Natural killer cell (primary cell): Measurements from ENCODE around the gene PRR35. TPM values are rescaled to one million over a fixed set of nuclear protein-coding genes. Genes with fewer than 3 reads are reported as not detected.

Experiments used
- ATAC-seq, 3 donors: fragments of 150-1000 bp in 2 of 3; fragments of 200-7000 bp in 1 of 3; cut with Tn5 transposase; 1 replicate in 1 of 3; 2 replicates in 2 of 3; pipeline ENCODE4 v1.10.0; 2021; ENCODE audit warnings: mild to moderate bottlenecking in 2 of 3, moderate library complexity in 2 of 3
- DNase-seq, 2 donors: peaks; one replicate each; pipeline versions ENCODE4 v3.0.0 to v3.0.0-alpha.2; 2013 to 2021; ENCODE audit warnings: mixed read lengths in 1 of 2
- H3K27ac ChIP-seq: one replicate; pipeline ENCODE4 v1.5.1; 2013; ENCODE audit warnings: mild to moderate bottlenecking, low read length
- H3K27me3 ChIP-seq: one replicate; pipeline ENCODE4 v1.6.1; 2013; ENCODE audit warnings: low read length; ENCODE audit not compliant: control insufficient read depth, insufficient read depth
- H3K36me3 ChIP-seq: one replicate; pipeline ENCODE4 v1.6.1; 2013; ENCODE audit warnings: low read length; ENCODE audit not compliant: control insufficient read depth, insufficient read depth
- H3K4me1 ChIP-seq: one replicate; pipeline ENCODE4 v1.6.1; 2013; ENCODE audit warnings: low read length; ENCODE audit not compliant: control insufficient read depth, insufficient read depth
- H3K4me3 ChIP-seq: one replicate; pipeline ENCODE4 v1.5.1; 2013; ENCODE audit warnings: low read length
- H3K9me3 ChIP-seq: one replicate; pipeline ENCODE4 v1.6.1; 2013; ENCODE audit warnings: low read length; ENCODE audit not compliant: control insufficient read depth, insufficient read depth
- H3K27ac Mint-ChIP-seq, 2 donors: one replicate each; pipeline ENCODE4 v1.8.0; 2022; ENCODE audit warnings: mild to moderate bottlenecking in 2 of 2, mixed read lengths in 2 of 2, moderate library complexity in 1 of 2
- H3K27me3 Mint-ChIP-seq, 2 donors: one replicate each; pipeline ENCODE4 v1.8.0; 2022; ENCODE audit warnings: low read depth in 2 of 2, mixed read lengths in 2 of 2
- H3K36me3 Mint-ChIP-seq: one replicate; pipeline ENCODE4 v1.8.0; 2022; ENCODE audit warnings: mixed read lengths
- H3K4me1 Mint-ChIP-seq, 2 donors: one replicate each; pipeline ENCODE4 v1.8.0; 2022; ENCODE audit warnings: mixed read lengths in 2 of 2
- H3K4me3 Mint-ChIP-seq: one replicate; pipeline ENCODE4 v1.8.0; 2022; ENCODE audit warnings: mild to moderate bottlenecking, moderate library complexity, mixed read lengths
- H3K9me3 Mint-ChIP-seq, 2 donors: one replicate each; pipeline ENCODE4 v1.8.0; 2022; ENCODE audit warnings: mixed read lengths in 2 of 2
- CTCF ChIP-seq: fragments of 200-600 bp; IDR thresholded peaks from one replicate; pipeline ENCODE4 v1.8.0; 2022; ENCODE audit warnings: antibody characterized with exemption
- WGBS: methylation state at CpG from one replicate; pipeline ENCODE4 v1.1.7; 2013; ENCODE audit warnings: missing lambda C conversion rate; ENCODE audit not compliant: insufficient coverage; 5-methylcytosine and 5-hydroxymethylcytosine counted together
- intact Hi-C: fragments of 100-400 bp; cut with micrococcal nuclease; formaldehyde crosslinking; loops from one replicate; pipeline ENCODE4 v1.14.2; 2022
- total RNA-seq, 4 donors: library from RNA; stranded (reverse); fragments of 120-200 nt in 1 of 4; gene quantifications; one replicate each; pipeline versions ENCODE4 v1.2.3 to v1.2.4, GENCODE V29; 2013 to 2022

The PRR35 gene
- total RNA-seq, 3 donors from 2014 or later (not counting 1 experiment from before 2014, with no cell fraction given), result 0.20 TPM; not detected in 2

GRCh38 chr16:524274-525040 lies 35.7 kb upstream of the PRR35 start:
- peaks cover 14 to 25% of the 10 kb centered on the region in 2 donors for H3K4me1 Mint-ChIP-seq
- Histone ChIP-seq H3K27ac (no peak overlapping the region), H3K27me3 (no peaks in the 10 kb centered on the region), H3K4me1 (peaks cover 38% of the 10 kb centered on the region), H3K9me3 (no peaks in the 10 kb centered on the region), H3K36me3 (no peaks in the 10 kb centered on the region), H3K4me3 (no peak overlapping the region)
- intact Hi-C loops, result no loop called here
- H3K9me3 Mint-ChIP-seq, result no peaks in the 10 kb centered on the region
- H3K27ac Mint-ChIP-seq, result peak overlapping the region; percentile 16 to 42
- ATAC-seq, result no peak
- WGBS, result 93% methylated on average over 24 of the region's 24 CpGs
- no peak for TF ChIP-seq CTCF
- no peak for DNase-seq
- no peak overlapping the region for H3K4me3 Mint-ChIP-seq
- H3K27me3 Mint-ChIP-seq, result no peaks in the 10 kb centered on the region
- H3K36me3 Mint-ChIP-seq, result no peaks in the 10 kb centered on the region

GRCh38 chr16:525123-525519 lies 35.1 kb upstream of the PRR35 start:
- no peak for ATAC-seq
- H3K27ac ChIP-seq, result no peak overlapping the region
- H3K4me3 Mint-ChIP-seq, result no peak overlapping the region

GRCh38 chr16:525520-526180 lies 34.5 kb upstream of the PRR35 start:
- peak overlapping the region; percentile 58 to 86 for H3K27ac Mint-ChIP-seq
- Histone ChIP-seq H3K4me1 (peaks cover 50% of the 10 kb centered on the region), H3K27ac (no peak overlapping the region), H3K4me3 (no peak overlapping the region), H3K27me3 (no peaks in the 10 kb centered on the region), H3K9me3 (no peaks in the 10 kb centered on the region), H3K36me3 (no peaks in the 10 kb centered on the region)
- no peaks in the 10 kb centered on the region for H3K36me3 Mint-ChIP-seq
- ATAC-seq (peak in 1 of 3 donors; percentile 1), DNase-seq (peak in 1 of 2 donors; percentile 62)
- no peaks in the 10 kb centered on the region for H3K27me3 Mint-ChIP-seq
- H3K9me3 Mint-ChIP-seq, result no peaks in the 10 kb centered on the region
- intact Hi-C loops, result loop anchor here (2.0 kb wide), 1 partner anchor 133 kb away; no protein-coding TSS in a partner anchor
- H3K4me1 Mint-ChIP-seq, result peaks cover 24 to 37% of the 10 kb centered on the region in 2 donors
- peak overlapping the region; percentile 35 for H3K4me3 Mint-ChIP-seq
- WGBS, result 64% methylated on average over 13 of the region's 13 CpGs
- no peak for TF ChIP-seq CTCF

More at GRCh38 chr16:525123-525519, 35.1 kb upstream of the PRR35 start:
- no peak for TF ChIP-seq CTCF
- no peak overlapping the region for H3K4me3 ChIP-seq
- intact Hi-C loops, result no loop called here
- H3K9me3 ChIP-seq, result no peaks in the 10 kb centered on the region
- H3K27me3 ChIP-seq, result no peaks in the 10 kb centered on the region
- peaks cover 45% of the 10 kb centered on the region for H3K4me1 ChIP-seq
- Mint-ChIP-seq H3K4me1 (peaks cover 19 to 32% of the 10 kb centered on the region in 2 donors), H3K27me3 (no peaks in the 10 kb centered on the region), H3K27ac (peak overlapping the region; percentile 58 to 86), H3K9me3 (no peaks in the 10 kb centered on the region), H3K36me3 (no peaks in the 10 kb centered on the region)
- DNase-seq, result no peak
- WGBS, result 85% methylated on average over 8 of the region's 8 CpGs
- H3K36me3 ChIP-seq, result no peaks in the 10 kb centered on the region
